ENCODE data around the gene UPK3A. TPM values are rescaled to one million over a fixed set of nuclear protein-coding genes. Genes with fewer than 3 reads are reported as not detected.
A peak's percentile ranks its signal among the peaks of the same experiment; 100 is the strongest.

UPK3A gene
- total and polyA plus RNA-seq, 2 of the 13 experiments (the other 11 are each of a cell fraction or from before 2014, with no cell fraction given): 10.5 to 13.8 TPM

DNA sequence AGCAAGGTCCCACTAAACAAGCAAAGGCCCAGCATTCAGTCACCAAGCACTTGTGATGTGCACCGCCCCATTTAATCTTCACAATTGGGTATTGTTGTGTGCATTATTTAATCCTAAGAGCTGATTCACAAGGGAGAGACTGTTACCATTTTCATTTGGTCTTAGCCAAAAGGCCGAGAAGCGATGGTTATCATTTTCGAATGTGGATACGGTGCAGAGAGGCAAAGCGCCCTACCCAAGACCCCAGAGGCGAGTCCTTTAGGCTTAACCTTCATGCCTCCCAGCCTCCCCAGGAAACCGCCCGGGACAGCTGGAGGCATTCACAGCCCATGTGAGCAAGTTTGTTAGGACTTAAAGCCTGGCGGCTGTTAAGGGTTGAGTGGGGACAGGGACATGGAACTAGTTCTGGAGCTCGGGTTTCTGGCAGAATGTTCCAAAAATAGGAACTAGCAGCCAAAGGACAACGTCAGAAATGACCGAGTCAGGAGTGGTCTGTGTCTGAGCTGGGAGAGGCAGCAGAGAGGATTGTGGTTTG is 13.0 kb upstream of the UPK3A start (continued):
- TF ChIP-seq KLF13 (CRISPR knock-in tag; IDR thresholded peaks at IDR 0.05) (no peak), PRMT3 (CRISPR knock-in tag; IDR thresholded peaks at IDR 0.05; ENCODE audit: borderline replicate concordance, low read depth) (no peak), ZNF891 (CRISPR knock-in tag; IDR thresholded peaks at IDR 0.05) (0 out of 2 replicates have a peak, but pooled peaks have one; percentile 45), HNRNPK (IDR thresholded peaks at IDR 0.05; ENCODE audit: low read depth, low read length, poor library complexity, severe bottlenecking) (no peak), ZBTB49 (CRISPR knock-in tag; IDR thresholded peaks at IDR 0.05; ENCODE audit: borderline replicate concordance) (no peak), ZNF737 (CRISPR knock-in tag; IDR thresholded peaks at IDR 0.05; ENCODE audit: borderline replicate concordance) (no peak), ZNF230 (CRISPR knock-in tag; IDR thresholded peaks at IDR 0.05) (no peak), ELF3 (CRISPR knock-in tag; IDR thresholded peaks at IDR 0.05) (no peak), ZNF138 (CRISPR knock-in tag; IDR thresholded peaks at IDR 0.05; ENCODE audit: low read depth) (no peak), YEATS2 (CRISPR knock-in tag; IDR thresholded peaks at IDR 0.05; ENCODE audit: borderline replicate concordance) (no peak)
- TF ChIP-seq, protein P1, sequence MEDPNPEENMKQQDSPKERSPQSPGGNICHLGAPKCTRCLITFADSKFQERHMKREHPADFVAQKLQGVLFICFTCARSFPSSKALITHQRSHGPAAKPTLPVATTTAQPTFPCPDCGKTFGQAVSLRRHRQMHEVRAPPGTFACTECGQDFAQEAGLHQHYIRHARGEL (CRISPR knock-in tag; IDR thresholded peaks at IDR 0.05): no peak
- TF ChIP-seq, protein P2, sequence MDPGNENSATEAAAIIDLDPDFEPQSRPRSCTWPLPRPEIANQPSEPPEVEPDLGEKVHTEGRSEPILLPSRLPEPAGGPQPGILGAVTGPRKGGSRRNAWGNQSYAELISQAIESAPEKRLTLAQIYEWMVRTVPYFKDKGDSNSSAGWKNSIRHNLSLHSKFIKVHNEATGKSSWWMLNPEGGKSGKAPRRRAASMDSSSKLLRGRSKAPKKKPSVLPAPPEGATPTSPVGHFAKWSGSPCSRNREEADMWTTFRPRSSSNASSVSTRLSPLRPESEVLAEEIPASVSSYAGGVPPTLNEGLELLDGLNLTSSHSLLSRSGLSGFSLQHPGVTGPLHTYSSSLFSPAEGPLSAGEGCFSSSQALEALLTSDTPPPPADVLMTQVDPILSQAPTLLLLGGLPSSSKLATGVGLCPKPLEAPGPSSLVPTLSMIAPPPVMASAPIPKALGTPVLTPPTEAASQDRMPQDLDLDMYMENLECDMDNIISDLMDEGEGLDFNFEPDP (CRISPR knock-in tag; conservative IDR thresholded peaks at IDR 0.05): no peak
